OCI-LY7 (cell line): Measurements from ENCODE around the gene TRIM8. TPM values are rescaled to one million over a fixed set of nuclear protein-coding genes. Genes with fewer than 3 reads are reported as not detected.

Experiments
- BruUV-seq: library from RNA; stranded (reverse); fragments of 400-500 nt; replicated peaks from 2 replicates; lab custom pipeline; 2021; lab: Mats Ljungman, UMichigan
- CTCF ChIA-PET: fragments of 300-600 bp; sonication (Branson Sonifier 250); formaldehyde crosslinking; loops from one replicate; lab custom pipeline; 2022; ENCODE audit warnings: antibody characterized with exemption; ENCODE audit not compliant: unreplicated experiment; lab: Charles Lee
- POLR2A ChIA-PET: fragments of 300-600 bp; sonication (Branson Sonifier 250); formaldehyde crosslinking; loops from one replicate; lab custom pipeline; 2022; ENCODE audit warnings: antibody characterized with exemption; lab: Charles Lee
- DNase-seq: peaks from one replicate; pipeline ENCODE4 v3.0.0-alpha.2; 2015; ENCODE audit warnings: low spot score
- H2AFZ ChIP-seq: fragments of 200-600 bp; sonication (generic), shearing (Covaris generic); 2 replicates; pipeline ENCODE4 v1.6.1; 2014; ENCODE audit warnings: mild to moderate bottlenecking, antibody characterized with exemption, low read length, moderate library complexity
- H3K27ac ChIP-seq: fragments of 200-600 bp; sonication (generic); 2 replicates; pipeline ENCODE4 v1.5.1; 2014; ENCODE audit warnings: mixed run types, low read depth, mild to moderate bottlenecking, moderate library complexity, low read length, inconsistent platforms; ENCODE audit not compliant: poor library complexity, severe bottlenecking
- H3K36me3 ChIP-seq: fragments of 200-600 bp; sonication (generic); 2 replicates; pipeline ENCODE4 v1.6.1; 2014; ENCODE audit warnings: mild to moderate bottlenecking, antibody characterized with exemption, low read length, moderate library complexity, mixed read lengths; ENCODE audit not compliant: insufficient read depth
- H3K4me1 ChIP-seq: fragments of 200-600 bp; sonication (generic); 2 replicates; pipeline ENCODE4 v1.5.1; 2014; ENCODE audit warnings: mild to moderate bottlenecking, low read length; ENCODE audit not compliant: insufficient read depth, poor library complexity, severe bottlenecking
- H3K4me2 ChIP-seq: fragments of 200-600 bp; sonication (generic); 2 replicates; pipeline ENCODE4 v1.6.1; 2014; ENCODE audit warnings: mild to moderate bottlenecking, low read length
- H3K4me3 ChIP-seq: fragments of 200-600 bp; sonication (generic); 2 replicates; pipeline ENCODE4 v1.5.1; 2014; ENCODE audit warnings: mild to moderate bottlenecking, low read depth, low read length; ENCODE audit not compliant: poor library complexity, severe bottlenecking
- H3K79me2 ChIP-seq: fragments of 200-600 bp; sonication (generic); 2 replicates; pipeline ENCODE4 v1.6.1; 2016; ENCODE audit warnings: low read depth, mild to moderate bottlenecking, low read length, moderate library complexity, mixed read lengths; ENCODE audit not compliant: insufficient read depth
- H3K9me2 ChIP-seq: fragments of 200-600 bp; sonication (generic); 2 replicates; pipeline ENCODE4 v1.6.1; 2016; ENCODE audit warnings: mild to moderate bottlenecking, low read length, mixed read lengths; ENCODE audit not compliant: insufficient read depth
- H3K9me3 ChIP-seq: fragments of 200-600 bp; sonication (generic); 2 replicates; pipeline ENCODE4 v1.6.1; 2014; ENCODE audit warnings: mild to moderate bottlenecking, mixed run types, low read length, mixed read lengths
- H4K20me1 ChIP-seq: fragments of 200-600 bp; sonication (generic); 2 replicates; pipeline ENCODE4 v1.6.1; 2014; ENCODE audit warnings: mild to moderate bottlenecking, antibody characterized with exemption, low read length, moderate library complexity, mixed read lengths; ENCODE audit not compliant: insufficient read depth
- CTCF ChIP-seq: fragments of 200-600 bp; sonication (generic); conservative IDR thresholded peaks from 2 replicates; pipeline ENCODE4 v1.5.1; 2014; ENCODE audit warnings: mild to moderate bottlenecking, antibody characterized with exemption, low read length, moderate library complexity, mixed read lengths
- EZH2phosphoT487 ChIP-seq: fragments of 200-600 bp; sonication (generic); IDR thresholded peaks from 2 replicates; pipeline ENCODE4 v1.6.1; 2018; ENCODE audit warnings: low read depth, borderline replicate concordance, mild to moderate bottlenecking, mixed run types, antibody characterized with exemption, low read length, moderate library complexity, mixed read lengths
- intact Hi-C: fragments of 100-400 bp; cut with micrococcal nuclease; formaldehyde crosslinking; loops from one replicate; pipeline ENCODE4 v1.10.0; 2022; ENCODE audit not compliant: unreplicated experiment
- total RNA-seq, 2 experiments: library from RNA; depleted of rRNA in 1 of 2; stranded (reverse); fragments of >200 nt in 1 of 2; shearing (Covaris generic) in 1 of 2; gene quantifications; 2 replicates each; pipeline ENCODE4 v1.2.3, GENCODE V29; 2014 to 2022

The TRIM8 gene
- total RNA-seq, 2 experiments from 2014 or later, result 54.2 to 92.1 TPM

- peaks cover 42% of the 10 kb centered on the region for H3K36me3 ChIP-seq
- no peaks in the 10 kb centered on the region for H3K4me1 ChIP-seq
- no peak overlapping the region for H3K4me3 ChIP-seq
- no peak for DNase-seq
- H4K20me1 ChIP-seq, result no peaks in the 10 kb centered on the region
- intact Hi-C loops, result no loop called here
- H3K4me2 ChIP-seq, result no peak overlapping the region
- BruUV-seq, result no TSS peak
- H3K9me2 ChIP-seq, result no peaks in the 10 kb centered on the region
- H2AFZ ChIP-seq, result no peak overlapping the region
- H3K9me3 ChIP-seq, result no peaks in the 10 kb centered on the region
- H3K79me2 ChIP-seq, result no peaks in the 10 kb centered on the region; the same call in 1 of the 2 replicates
- H3K27ac ChIP-seq, result no peak overlapping the region
- ChIA-PET POLR2A (interaction anchor here (1.3 kb wide), 1 partner anchor 13 kb away, joined by 3 read pairs; the partner anchor contains the start of gene SFXN2), CTCF (no interaction called here)
- TF ChIP-seq EZH2phosphoT487 (no peak), CTCF (no peak)
These were observed 57.5 kb downstream of the TRIM8 start for GRCh38 chr10:102701796-102702195.

GRCh38 chr10:102702742-102703141, 58.5 kb downstream of the TRIM8 start:
- no peaks in the 10 kb centered on the region for H3K4me1 ChIP-seq
- TF ChIP-seq CTCF, result no peak
- no peak for TF ChIP-seq EZH2phosphoT487
- no TSS peak for BruUV-seq
- no peaks in the 10 kb centered on the region for H4K20me1 ChIP-seq
- intact Hi-C loops, result no loop called here
- no peak overlapping the region for H3K4me3 ChIP-seq
- ChIA-PET CTCF (no interaction called here), POLR2A (interaction anchor here (0.6 kb wide), 1 partner anchor 10 kb away, joined by 8 read pairs; no protein-coding TSS in a partner anchor)
- peaks cover 7% of the 10 kb centered on the region; the same call in 1 of the 2 replicates for H3K79me2 ChIP-seq
- peaks cover 34% of the 10 kb centered on the region for H3K36me3 ChIP-seq
- H3K9me2 ChIP-seq, result no peaks in the 10 kb centered on the region
- no peak for DNase-seq
- no peak overlapping the region for H3K4me2 ChIP-seq
- H3K9me3 ChIP-seq, result no peaks in the 10 kb centered on the region
- H2AFZ ChIP-seq, result no peak overlapping the region
- no peak overlapping the region for H3K27ac ChIP-seq

- intact Hi-C loops, result no loop called here
- no TSS peak for BruUV-seq
- no peaks in the 10 kb centered on the region for H3K9me3 ChIP-seq
- CTCF ChIA-PET, result no interaction called here
- POLR2A ChIA-PET, result interaction anchor here (0.5 kb wide), 1 partner anchor 45 kb away, joined by 3 read pairs; no protein-coding TSS in a partner anchor
- H3K79me2 ChIP-seq, result peaks cover 23% of the 10 kb centered on the region
- H3K9me2 ChIP-seq, result no peaks in the 10 kb centered on the region
- no peak overlapping the region for H2AFZ ChIP-seq
- TF ChIP-seq EZH2phosphoT487, result no peak
- no peak for TF ChIP-seq CTCF
- H3K36me3 ChIP-seq, result peaks cover 16% of the 10 kb centered on the region
- peaks cover under 1% of the 10 kb centered on the region for H3K4me1 ChIP-seq
- H3K27ac ChIP-seq, result no peak overlapping the region
- H3K4me2 ChIP-seq, result no peak overlapping the region
- H3K4me3 ChIP-seq, result no peak overlapping the region
- DNase-seq, result no peak
- no peaks in the 10 kb centered on the region for H4K20me1 ChIP-seq
These were observed 60.6 kb downstream of the TRIM8 start for GRCh38 chr10:102704915-102705314.
